Caco-2 (cell line): ENCODE measurements around the gene GASK1A. TPM values are rescaled to one million over a fixed set of nuclear protein-coding genes. Genes with fewer than 3 reads are reported as not detected.
"Not testable (repeated sequence)": the region's sequence is repeated elsewhere in the genome, so short reads cannot be mapped to it uniquely, and the experiment has no call there.

Experiments
- BruUV-seq: library from RNA; stranded (reverse); fragments of 400-500 nt; replicated peaks from 2 replicates; lab custom pipeline; 2021; lab: Mats Ljungman, UMichigan
- CTCF ChIA-PET: fragments of 300-600 bp; sonication (Branson Sonifier 250); formaldehyde crosslinking; loops from one replicate; lab custom pipeline; 2022; ENCODE audit warnings: antibody characterized with exemption; lab: Charles Lee
- POLR2A ChIA-PET: fragments of 300-600 bp; sonication (Branson Sonifier 250); formaldehyde crosslinking; loops from one replicate; lab custom pipeline; 2022; ENCODE audit warnings: antibody characterized with exemption; lab: Charles Lee
- DNase-seq, 2 experiments: peaks; one replicate each; pipeline versions ENCODE4 v3.0.0 to v3.0.0-alpha.2; 2020 to 2022
- H3K27me3 ChIP-seq: replicated peaks from 2 replicates; pipeline ENCODE4 v1.6.0; 2011; ENCODE audit warnings: low read length; ENCODE audit not compliant: control insufficient read depth, insufficient read depth
- H3K36me3 ChIP-seq: 2 replicates; pipeline ENCODE4 v1.5.1; 2011; ENCODE audit warnings: low read length; ENCODE audit not compliant: control insufficient read depth, insufficient read depth
- H3K4me1 ChIP-seq: fragments of 250-450 bp; sonication (Bioruptor Pico); 2 replicates; pipeline ENCODE4 v1.5.1; 2020; ENCODE audit warnings: mild to moderate bottlenecking
- H3K4me3 ChIP-seq: 2 replicates; pipeline ENCODE4 v1.5.1; 2011; ENCODE audit warnings: low read depth, mild to moderate bottlenecking, control low read depth, low read length
- H3K9me3 ChIP-seq: fragments of 250-450 bp; sonication (Bioruptor Pico); 2 replicates; pipeline ENCODE4 v1.5.1; 2020; ENCODE audit warnings: mild to moderate bottlenecking, moderate library complexity
- H3K27ac Mint-ChIP-seq: one replicate; pipeline ENCODE4 v1.8.0; 2022; ENCODE audit warnings: mixed read lengths; ENCODE audit not compliant: unreplicated experiment
- H3K27me3 Mint-ChIP-seq: one replicate; pipeline ENCODE4 v1.8.0; 2022; ENCODE audit warnings: mixed read lengths; ENCODE audit not compliant: insufficient read depth, unreplicated experiment
- H3K36me3 Mint-ChIP-seq: one replicate; pipeline ENCODE4 v1.8.0; 2022; ENCODE audit warnings: mild to moderate bottlenecking, mixed read lengths; ENCODE audit not compliant: insufficient read depth, unreplicated experiment
- H3K4me1 Mint-ChIP-seq: one replicate; pipeline ENCODE4 v1.8.0; 2022; ENCODE audit warnings: low read depth, mixed read lengths; ENCODE audit not compliant: unreplicated experiment
- H3K4me3 Mint-ChIP-seq: one replicate; pipeline ENCODE4 v1.8.0; 2022; ENCODE audit warnings: mild to moderate bottlenecking, moderate library complexity, mixed read lengths; ENCODE audit not compliant: unreplicated experiment
- H3K9me3 Mint-ChIP-seq: one replicate; pipeline ENCODE4 v1.8.0; 2022; ENCODE audit warnings: mixed read lengths; ENCODE audit not compliant: unreplicated experiment
- intact Hi-C: fragments of 100-400 bp; cut with micrococcal nuclease; formaldehyde crosslinking; loops from one replicate; pipeline ENCODE4 v1.10.0; 2022; ENCODE audit not compliant: unreplicated experiment
- total RNA-seq: library from RNA; stranded (reverse); gene quantifications from 2 replicates; pipeline ENCODE4 v1.2.3, GENCODE V29; 2022
- TF ChIP-seq, protein P1 (sequence below), 2 experiments: fragments of 200-600 bp in 1 of 2; IDR thresholded peaks; 1 replicate in 1 of 2; 2 replicates in 1 of 2; pipeline versions ENCODE4 v1.5.1 to v1.8.0; 2011 to 2022; ENCODE audit warnings: antibody characterized with exemption in 1 of 2, control low read depth in 1 of 2, inconsistent platforms in 1 of 2, low read depth in 1 of 2, low read length in 1 of 2, mild to moderate bottlenecking in 1 of 2, moderate library complexity in 1 of 2; ENCODE audit not compliant: insufficient read depth in 1 of 2, severe bottlenecking in 1 of 2, unreplicated experiment in 1 of 2

Gene GASK1A
- total RNA-seq, 1 experiment from 2014 or later, result 0.16 TPM

DNA sequence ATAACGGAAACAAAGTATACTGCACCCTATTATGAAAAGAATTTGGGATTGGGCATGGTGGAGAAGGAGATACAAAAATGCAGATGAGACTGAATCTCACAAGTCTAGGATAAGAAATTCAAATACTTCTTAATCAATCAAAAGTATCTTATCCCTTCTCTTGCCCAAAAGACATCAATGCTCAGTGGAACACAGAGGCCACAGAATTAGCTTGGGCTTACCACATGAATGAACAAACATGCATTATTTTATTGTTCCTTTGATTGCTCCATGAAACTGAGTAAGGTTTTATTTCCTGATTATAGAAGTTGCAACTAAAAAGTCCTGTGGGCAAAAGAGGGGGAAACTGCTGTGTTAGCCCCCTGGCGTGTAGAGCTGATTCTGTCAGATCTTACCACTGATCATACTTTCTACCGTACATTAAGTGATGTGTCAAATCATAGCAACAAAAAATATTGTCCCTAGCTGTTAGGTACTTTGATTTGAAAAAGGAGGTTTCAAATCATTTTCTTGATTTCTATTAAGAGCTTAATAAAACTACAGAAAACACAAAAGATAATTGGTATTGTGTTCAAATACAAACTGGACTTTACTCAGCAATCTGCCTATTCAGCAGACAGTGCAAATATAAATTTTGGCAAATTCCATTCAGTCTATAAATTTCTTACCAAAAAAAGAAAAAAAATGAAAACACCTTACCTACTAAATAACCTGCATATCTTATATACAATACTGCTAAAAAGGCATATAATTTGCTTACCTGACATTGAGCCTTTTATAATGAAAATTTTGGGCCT, 7.9 kb upstream of the GASK1A start:
- ChIA-PET CTCF (no interaction called here), POLR2A (no interaction called here)
- no peak overlapping the region for H3K27ac Mint-ChIP-seq
- no TSS peak for BruUV-seq
- H3K27me3 Mint-ChIP-seq, result no peaks in the 10 kb centered on the region
- intact Hi-C loops, result no loop called here
- Histone ChIP-seq H3K9me3 (peaks cover 12% of the 10 kb centered on the region), H3K4me3 (no peak overlapping the region), H3K36me3 (no peaks in the 10 kb centered on the region), H3K4me1 (no peaks in the 10 kb centered on the region), H3K27me3 (no peaks in the 10 kb centered on the region)
- TF ChIP-seq, protein P1, sequence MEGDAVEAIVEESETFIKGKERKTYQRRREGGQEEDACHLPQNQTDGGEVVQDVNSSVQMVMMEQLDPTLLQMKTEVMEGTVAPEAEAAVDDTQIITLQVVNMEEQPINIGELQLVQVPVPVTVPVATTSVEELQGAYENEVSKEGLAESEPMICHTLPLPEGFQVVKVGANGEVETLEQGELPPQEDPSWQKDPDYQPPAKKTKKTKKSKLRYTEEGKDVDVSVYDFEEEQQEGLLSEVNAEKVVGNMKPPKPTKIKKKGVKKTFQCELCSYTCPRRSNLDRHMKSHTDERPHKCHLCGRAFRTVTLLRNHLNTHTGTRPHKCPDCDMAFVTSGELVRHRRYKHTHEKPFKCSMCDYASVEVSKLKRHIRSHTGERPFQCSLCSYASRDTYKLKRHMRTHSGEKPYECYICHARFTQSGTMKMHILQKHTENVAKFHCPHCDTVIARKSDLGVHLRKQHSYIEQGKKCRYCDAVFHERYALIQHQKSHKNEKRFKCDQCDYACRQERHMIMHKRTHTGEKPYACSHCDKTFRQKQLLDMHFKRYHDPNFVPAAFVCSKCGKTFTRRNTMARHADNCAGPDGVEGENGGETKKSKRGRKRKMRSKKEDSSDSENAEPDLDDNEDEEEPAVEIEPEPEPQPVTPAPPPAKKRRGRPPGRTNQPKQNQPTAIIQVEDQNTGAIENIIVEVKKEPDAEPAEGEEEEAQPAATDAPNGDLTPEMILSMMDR (IDR thresholded peaks at IDR 0.05; ENCODE audit: insufficient read depth in 1 of 2, low read depth in 1 of 2, low read length in 1 of 2, severe bottlenecking in 1 of 2, unreplicated experiment in 1 of 2), result no peak
- no peak for DNase-seq
- H3K4me3 Mint-ChIP-seq, result no peak overlapping the region
- H3K4me1 Mint-ChIP-seq, result no peaks in the 10 kb centered on the region
- H3K36me3 Mint-ChIP-seq, result no peaks in the 10 kb centered on the region
- H3K9me3 Mint-ChIP-seq, result peaks cover 33% of the 10 kb centered on the region

DNA sequence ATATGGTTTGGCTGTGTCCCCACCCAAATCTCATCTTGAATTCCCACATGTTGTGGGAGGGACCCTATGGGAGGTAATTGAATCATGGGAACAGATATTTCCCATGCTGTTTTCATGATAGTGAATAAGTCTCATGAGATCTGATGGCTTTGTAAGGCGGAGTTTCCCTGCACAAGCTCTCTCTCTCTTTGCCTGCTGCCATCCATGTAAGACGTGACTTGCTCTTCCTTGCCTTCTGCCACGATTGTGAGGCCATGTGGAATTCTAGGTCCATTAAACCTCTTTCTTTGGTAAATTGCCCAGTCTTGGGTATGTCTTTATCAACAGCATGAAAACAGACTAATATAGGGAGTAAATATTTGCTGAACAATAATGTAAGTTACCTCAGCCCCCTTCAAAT, 4.2 kb upstream of the GASK1A start:
- H3K27me3 ChIP-seq, H3K4me1 ChIP-seq, BruUV-seq, intact Hi-C loops, H3K27ac Mint-ChIP-seq, H3K4me3 Mint-ChIP-seq, H3K36me3 ChIP-seq, H3K4me3 ChIP-seq, H3K27me3 Mint-ChIP-seq, CTCF ChIA-PET, DNase-seq, POLR2A ChIA-PET, H3K36me3 Mint-ChIP-seq, H3K4me1 Mint-ChIP-seq: not testable (repeated sequence)
- H3K9me3 Mint-ChIP-seq, result peaks cover 35% of the 10 kb centered on the region
- H3K9me3 ChIP-seq, result peaks cover 12% of the 10 kb centered on the region

- DNase-seq, result no peak
- POLR2A ChIA-PET, result no interaction called here
- intact Hi-C loops, result no loop called here
- no peaks in the 10 kb centered on the region for H3K36me3 ChIP-seq
- Mint-ChIP-seq H3K27ac (no peak overlapping the region), H3K4me3 (no peak overlapping the region), H3K4me1 (no peaks in the 10 kb centered on the region), H3K9me3 (peaks cover 35% of the 10 kb centered on the region), H3K36me3 (no peaks in the 10 kb centered on the region), H3K27me3 (peaks cover 11% of the 10 kb centered on the region)
- CTCF ChIA-PET, result no interaction called here
- H3K9me3 ChIP-seq, result peaks cover 12% of the 10 kb centered on the region
- H3K4me1 ChIP-seq, result no peaks in the 10 kb centered on the region
- TF ChIP-seq, protein P1 (IDR thresholded peaks at IDR 0.05; ENCODE audit: insufficient read depth in 1 of 2, low read depth in 1 of 2, low read length in 1 of 2, severe bottlenecking in 1 of 2, unreplicated experiment in 1 of 2), result no peak
- BruUV-seq, result no TSS peak
- no peak overlapping the region for H3K4me3 ChIP-seq
- H3K27me3 ChIP-seq, result peaks cover 2% of the 10 kb centered on the region
These were observed 3.7 kb upstream of the GASK1A start for GRCh38 chr3:42975456-42975855.
